Measurements from ENCODE around the gene C1QTNF12.

C1QTNF12 gene

GRCh38 chr1:1240822-1241587, 5.5 kb downstream of the C1QTNF12 start:
- DNase-seq (ENCODE audit: low spot score): no peak

GRCh38 chr1:1240348-1240732, 6.2 kb downstream of the C1QTNF12 start:
- DNase-seq (ENCODE audit: low spot score): no peak

GRCh38 chr1:1239614-1240347, 6.7 kb downstream of the C1QTNF12 start:
- no peak for DNase-seq (ENCODE audit: low spot score)

GRCh38 chr1:1239227-1239613, 7.3 kb downstream of the C1QTNF12 start:
- DNase-seq (ENCODE audit: low spot score): no peak

- no peak for DNase-seq (ENCODE audit: low spot score)
Measured at GRCh38 chr1:1238702-1239178, 7.8 kb downstream of the C1QTNF12 start.

- no peak for DNase-seq (ENCODE audit: low spot score)
Measured at GRCh38 chr1:1237874-1238701, 8.4 kb downstream of the C1QTNF12 start.

GRCh38 chr1:1236945-1237873, 9.3 kb downstream of the C1QTNF12 start:
- no peak for DNase-seq (ENCODE audit: low spot score)

GRCh38 chr1:1236176-1236763, 10.3 kb downstream of the C1QTNF12 start:
- DNase-seq (ENCODE audit: low spot score): no peak

GRCh38 chr1:1235016-1235744, 11.3 kb downstream of the C1QTNF12 start:
- DNase-seq (ENCODE audit: low spot score): no peak

- DNase-seq (ENCODE audit: low spot score): no peak
Measured at GRCh38 chr1:1234180-1234808, 12.2 kb downstream of the C1QTNF12 start.

- no peak for DNase-seq (ENCODE audit: low spot score)
Measured at GRCh38 chr1:1233567-1233892, 13.0 kb downstream of the C1QTNF12 start.

GRCh38 chr1:1232796-1233566, 13.5 kb downstream of the C1QTNF12 start:
- DNase-seq (ENCODE audit: low spot score): no peak

- DNase-seq (ENCODE audit: low spot score): no peak
Measured at GRCh38 chr1:1232208-1232795, 14.2 kb downstream of the C1QTNF12 start, which contains the start of gene B3GALT6. Gene B3GALT6, plus strand, starts transcription at chr1:1232237. Its CDS starts 42 bp downstream, at chr1:1232279.

- DNase-seq (ENCODE audit: low spot score): peak; percentile 97
Measured at GRCh38 chr1:1231400-1232207, 14.9 kb downstream of the C1QTNF12 start, which contains the start of gene SDF4. Gene SDF4, minus strand, starts transcription at chr1:1232001. Its CDS starts 3,229 bp downstream, at chr1:1228772.

GRCh38 chr1:1230656-1231399, 15.7 kb downstream of the C1QTNF12 start:
- DNase-seq (ENCODE audit: low spot score): no peak

- no peak for DNase-seq (ENCODE audit: low spot score)
Measured at GRCh38 chr1:1229770-1230169, 16.8 kb downstream of the C1QTNF12 start.

Measured in CD4-positive, alpha-beta T cell treated with Interleukin-15 for 4 hours (primary cell).